H1 (cell line): ENCODE results near the gene COL4A1. TPM values are rescaled to one million over a fixed set of nuclear protein-coding genes. Genes with fewer than 3 reads are reported as not detected.

Experiments used
- FOSL1 ChIP-seq: IDR thresholded peaks from 2 replicates; pipeline ENCODE4 v1.6.1; 2011; ENCODE audit warnings: mild to moderate bottlenecking, low read depth, low read length, moderate library complexity; ENCODE audit not compliant: insufficient read depth
- GTF2F1 ChIP-seq: IDR thresholded peaks from 2 replicates; pipeline ENCODE4 v1.6.1; 2012; ENCODE audit warnings: low read depth, low read length, improper control_type of control experiment, borderline replicate concordance
- HDAC2 ChIP-seq, 2 experiments: fragments of 300-600 bp in 1 of 2; sonication (generic) in 1 of 2; IDR thresholded peaks; 2 replicates each; pipeline ENCODE4 v1.6.1; 2011 to 2012; ENCODE audit warnings: low read depth in 2 of 2, low read length in 2 of 2, mild to moderate bottlenecking in 2 of 2, moderate library complexity in 2 of 2, borderline replicate concordance in 1 of 2, inconsistent platforms in 1 of 2
- KDM4A ChIP-seq: IDR thresholded peaks from one replicate; pipeline ENCODE4 v1.7.1; 2012; ENCODE audit warnings: low read depth, mild to moderate bottlenecking, moderate library complexity, low read length, inconsistent platforms; ENCODE audit not compliant: severe bottlenecking
- KDM5A ChIP-seq: fragments of 200-600 bp; IDR thresholded peaks from 2 replicates; pipeline ENCODE4 v1.7.1; 2012; ENCODE audit warnings: mild to moderate bottlenecking, low read length, inconsistent platforms, mixed read lengths
- RAD21 ChIP-seq, 2 experiments: IDR thresholded peaks in 1 of 2; conservative IDR thresholded peaks in 1 of 2; 2 replicates each; pipeline ENCODE4 v1.6.1; 2011; ENCODE audit warnings: low read depth in 2 of 2, low read length in 2 of 2, improper control_type of control experiment in 1 of 2, inconsistent platforms in 1 of 2, mild to moderate bottlenecking in 1 of 2, moderate library complexity in 1 of 2
- SP2 ChIP-seq: IDR thresholded peaks from 2 replicates; pipeline ENCODE4 v1.6.1; 2012; ENCODE audit warnings: mild to moderate bottlenecking, low read length, inconsistent platforms
- SRF ChIP-seq: IDR thresholded peaks from 2 replicates; pipeline ENCODE4 v1.6.1; 2011; ENCODE audit warnings: mild to moderate bottlenecking, low read depth, low read length, moderate library complexity
- polyA plus RNA-seq, 7 experiments: library from polyadenylated mRNA; depleted of rRNA in 3 of 7; stranded (reverse) in 5 of 7; unstranded in 2 of 7; fragments of >200 nt in 5 of 7; fragments of 200-250 nt in 2 of 7; gene quantifications; 1 replicate in 5 of 7; 2 replicates in 1 of 7; 4 replicates in 1 of 7; pipeline versions ENCODE4 v1.2.1 to v1.2.3, GENCODE V29; 2011 to 2013; ENCODE audit warnings: missing spikeins in 2 of 7, mixed read lengths in 2 of 7
- total RNA-seq: library from RNA; stranded (reverse); fragmentation: NEBNext Ultra II Directional; extraction: Animal tissue kit (Norgen Biotek cat#: 25700); gene quantifications from 2 replicates; pipeline ENCODE4 v1.2.1, GENCODE V29; 2021
- TF ChIP-seq, protein P1 (sequence below): fragments of 300-600 bp; sonication (generic); IDR thresholded peaks from 2 replicates; pipeline ENCODE4 v1.7.1; 2012; ENCODE audit warnings: low read length, moderate library complexity, mild to moderate bottlenecking, inconsistent platforms; ENCODE audit not compliant: insufficient replicate concordance
- TF ChIP-seq, protein P2 (sequence below): IDR thresholded peaks from 2 replicates; pipeline ENCODE4 v1.6.1; 2011; ENCODE audit warnings: low read depth, mild to moderate bottlenecking, low read length; ENCODE audit not compliant: insufficient read depth

The COL4A1 gene
- total and polyA plus RNA-seq, 2 of the 8 experiments (the other 6 are each of a cell fraction or from before 2014, with no cell fraction given) = 30.7 to 82.0 TPM

DNA sequence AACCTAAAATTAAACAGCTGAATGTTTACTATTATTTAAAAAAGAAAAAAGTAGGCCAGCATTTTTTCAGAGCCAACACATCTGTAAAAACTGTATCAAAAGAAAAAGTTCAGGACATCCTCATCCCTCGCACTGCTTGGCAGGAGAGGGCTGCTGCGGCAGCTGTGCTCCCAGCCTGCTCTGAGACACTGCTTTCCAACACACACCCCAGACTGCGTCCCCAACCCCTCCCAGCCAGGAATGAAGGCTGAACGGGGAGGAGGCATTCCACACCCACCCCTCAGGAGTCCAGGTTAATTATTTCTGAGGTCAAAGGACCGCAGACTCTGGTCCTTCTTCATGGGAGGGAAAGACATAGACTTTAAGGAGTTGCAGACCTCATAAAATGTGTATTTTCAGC lies 43.1 kb downstream of the COL4A1 start (continued):
- TF ChIP-seq, protein P1, sequence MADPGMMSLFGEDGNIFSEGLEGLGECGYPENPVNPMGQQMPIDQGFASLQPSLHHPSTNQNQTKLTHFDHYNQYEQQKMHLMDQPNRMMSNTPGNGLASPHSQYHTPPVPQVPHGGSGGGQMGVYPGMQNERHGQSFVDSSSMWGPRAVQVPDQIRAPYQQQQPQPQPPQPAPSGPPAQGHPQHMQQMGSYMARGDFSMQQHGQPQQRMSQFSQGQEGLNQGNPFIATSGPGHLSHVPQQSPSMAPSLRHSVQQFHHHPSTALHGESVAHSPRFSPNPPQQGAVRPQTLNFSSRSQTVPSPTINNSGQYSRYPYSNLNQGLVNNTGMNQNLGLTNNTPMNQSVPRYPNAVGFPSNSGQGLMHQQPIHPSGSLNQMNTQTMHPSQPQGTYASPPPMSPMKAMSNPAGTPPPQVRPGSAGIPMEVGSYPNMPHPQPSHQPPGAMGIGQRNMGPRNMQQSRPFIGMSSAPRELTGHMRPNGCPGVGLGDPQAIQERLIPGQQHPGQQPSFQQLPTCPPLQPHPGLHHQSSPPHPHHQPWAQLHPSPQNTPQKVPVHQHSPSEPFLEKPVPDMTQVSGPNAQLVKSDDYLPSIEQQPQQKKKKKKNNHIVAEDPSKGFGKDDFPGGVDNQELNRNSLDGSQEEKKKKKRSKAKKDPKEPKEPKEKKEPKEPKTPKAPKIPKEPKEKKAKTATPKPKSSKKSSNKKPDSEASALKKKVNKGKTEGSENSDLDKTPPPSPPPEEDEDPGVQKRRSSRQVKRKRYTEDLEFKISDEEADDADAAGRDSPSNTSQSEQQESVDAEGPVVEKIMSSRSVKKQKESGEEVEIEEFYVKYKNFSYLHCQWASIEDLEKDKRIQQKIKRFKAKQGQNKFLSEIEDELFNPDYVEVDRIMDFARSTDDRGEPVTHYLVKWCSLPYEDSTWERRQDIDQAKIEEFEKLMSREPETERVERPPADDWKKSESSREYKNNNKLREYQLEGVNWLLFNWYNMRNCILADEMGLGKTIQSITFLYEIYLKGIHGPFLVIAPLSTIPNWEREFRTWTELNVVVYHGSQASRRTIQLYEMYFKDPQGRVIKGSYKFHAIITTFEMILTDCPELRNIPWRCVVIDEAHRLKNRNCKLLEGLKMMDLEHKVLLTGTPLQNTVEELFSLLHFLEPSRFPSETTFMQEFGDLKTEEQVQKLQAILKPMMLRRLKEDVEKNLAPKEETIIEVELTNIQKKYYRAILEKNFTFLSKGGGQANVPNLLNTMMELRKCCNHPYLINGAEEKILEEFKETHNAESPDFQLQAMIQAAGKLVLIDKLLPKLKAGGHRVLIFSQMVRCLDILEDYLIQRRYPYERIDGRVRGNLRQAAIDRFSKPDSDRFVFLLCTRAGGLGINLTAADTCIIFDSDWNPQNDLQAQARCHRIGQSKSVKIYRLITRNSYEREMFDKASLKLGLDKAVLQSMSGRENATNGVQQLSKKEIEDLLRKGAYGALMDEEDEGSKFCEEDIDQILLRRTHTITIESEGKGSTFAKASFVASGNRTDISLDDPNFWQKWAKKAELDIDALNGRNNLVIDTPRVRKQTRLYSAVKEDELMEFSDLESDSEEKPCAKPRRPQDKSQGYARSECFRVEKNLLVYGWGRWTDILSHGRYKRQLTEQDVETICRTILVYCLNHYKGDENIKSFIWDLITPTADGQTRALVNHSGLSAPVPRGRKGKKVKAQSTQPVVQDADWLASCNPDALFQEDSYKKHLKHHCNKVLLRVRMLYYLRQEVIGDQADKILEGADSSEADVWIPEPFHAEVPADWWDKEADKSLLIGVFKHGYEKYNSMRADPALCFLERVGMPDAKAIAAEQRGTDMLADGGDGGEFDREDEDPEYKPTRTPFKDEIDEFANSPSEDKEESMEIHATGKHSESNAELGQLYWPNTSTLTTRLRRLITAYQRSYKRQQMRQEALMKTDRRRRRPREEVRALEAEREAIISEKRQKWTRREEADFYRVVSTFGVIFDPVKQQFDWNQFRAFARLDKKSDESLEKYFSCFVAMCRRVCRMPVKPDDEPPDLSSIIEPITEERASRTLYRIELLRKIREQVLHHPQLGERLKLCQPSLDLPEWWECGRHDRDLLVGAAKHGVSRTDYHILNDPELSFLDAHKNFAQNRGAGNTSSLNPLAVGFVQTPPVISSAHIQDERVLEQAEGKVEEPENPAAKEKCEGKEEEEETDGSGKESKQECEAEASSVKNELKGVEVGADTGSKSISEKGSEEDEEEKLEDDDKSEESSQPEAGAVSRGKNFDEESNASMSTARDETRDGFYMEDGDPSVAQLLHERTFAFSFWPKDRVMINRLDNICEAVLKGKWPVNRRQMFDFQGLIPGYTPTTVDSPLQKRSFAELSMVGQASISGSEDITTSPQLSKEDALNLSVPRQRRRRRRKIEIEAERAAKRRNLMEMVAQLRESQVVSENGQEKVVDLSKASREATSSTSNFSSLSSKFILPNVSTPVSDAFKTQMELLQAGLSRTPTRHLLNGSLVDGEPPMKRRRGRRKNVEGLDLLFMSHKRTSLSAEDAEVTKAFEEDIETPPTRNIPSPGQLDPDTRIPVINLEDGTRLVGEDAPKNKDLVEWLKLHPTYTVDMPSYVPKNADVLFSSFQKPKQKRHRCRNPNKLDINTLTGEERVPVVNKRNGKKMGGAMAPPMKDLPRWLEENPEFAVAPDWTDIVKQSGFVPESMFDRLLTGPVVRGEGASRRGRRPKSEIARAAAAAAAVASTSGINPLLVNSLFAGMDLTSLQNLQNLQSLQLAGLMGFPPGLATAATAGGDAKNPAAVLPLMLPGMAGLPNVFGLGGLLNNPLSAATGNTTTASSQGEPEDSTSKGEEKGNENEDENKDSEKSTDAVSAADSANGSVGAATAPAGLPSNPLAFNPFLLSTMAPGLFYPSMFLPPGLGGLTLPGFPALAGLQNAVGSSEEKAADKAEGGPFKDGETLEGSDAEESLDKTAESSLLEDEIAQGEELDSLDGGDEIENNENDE = no peak
- TF ChIP-seq SRF (no peak), RAD21 (IDR thresholded peaks at IDR 0.05 in 1 of 2, conservative IDR thresholded peaks at IDR 0.05 in 1 of 2; ENCODE audit: low read depth in 2 of 2, low read length in 2 of 2) (no peak), SP2 (no peak), FOSL1 (no peak), KDM4A (no peak), HDAC2 (IDR thresholded peaks at IDR 0.05; ENCODE audit: borderline replicate concordance in 1 of 2, low read depth in 2 of 2, low read length in 2 of 2) (no peak), GTF2F1 (no peak), KDM5A (no peak)
- TF ChIP-seq, protein P2, sequence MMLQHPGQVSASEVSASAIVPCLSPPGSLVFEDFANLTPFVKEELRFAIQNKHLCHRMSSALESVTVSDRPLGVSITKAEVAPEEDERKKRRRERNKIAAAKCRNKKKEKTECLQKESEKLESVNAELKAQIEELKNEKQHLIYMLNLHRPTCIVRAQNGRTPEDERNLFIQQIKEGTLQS = no peak
